Jurkat, Clone E6-1 (cell line): ENCODE measurements around the gene PDGFD. TPM values are rescaled to one million over a fixed set of nuclear protein-coding genes. Genes with fewer than 3 reads are reported as not detected.

Source experiments
- DNase-seq: peaks from one replicate; pipeline ENCODE4 v3.0.0-alpha.2; 2011; ENCODE audit warnings: low read depth, low spot score
- H3K4me3 ChIP-seq: 2 replicates; pipeline ENCODE4 v1.5.1; 2011; ENCODE audit warnings: mild to moderate bottlenecking, low read length, control low read depth, moderate library complexity
- polyA plus RNA-seq: library from polyadenylated mRNA; unstranded; fragments of >200 nt; gene quantifications from one replicate; pipeline ENCODE4 v1.2.1, GENCODE V29; 2012; ENCODE audit warnings: missing spikeins; ENCODE audit not compliant: insufficient read length, insufficient read depth

Gene PDGFD
- polyA plus RNA-seq = not detected

GRCh38 chr11:104164028-104164520 is at the start of gene PDGFD:
Gene PDGFD, minus strand, starts transcription at chr11:104164147.
- H3K4me3 ChIP-seq = no peak within 1 kb of the TSS
- DNase-seq = no peak

DNA sequence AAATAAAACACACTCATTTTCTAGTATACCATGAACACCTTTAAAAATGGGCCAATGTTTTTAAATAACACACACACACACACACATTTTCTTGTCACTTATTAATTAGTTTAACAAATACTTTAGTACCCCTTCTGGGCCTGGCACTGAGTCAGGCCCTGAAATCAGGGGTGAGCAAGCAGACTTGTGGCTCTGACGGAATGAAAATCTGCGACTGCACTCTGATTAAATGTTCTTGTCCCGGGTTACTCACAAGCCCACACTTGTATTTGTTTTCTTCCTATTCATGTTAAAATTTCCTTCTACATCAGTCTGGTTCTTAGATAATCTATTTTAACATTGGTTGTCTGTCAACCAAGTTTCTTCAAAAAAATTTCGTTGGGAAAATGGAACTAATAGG is 43.0 kb upstream of the PDGFD start:
- H3K4me3 ChIP-seq = no peak overlapping the region
- no peak for DNase-seq

- no peak overlapping the region for H3K4me3 ChIP-seq
- DNase-seq = no peak
These were observed 41.9 kb upstream of the PDGFD start for GRCh38 chr11:104205838-104206237.

- DNase-seq = no peak
These were observed 36.7 kb upstream of the PDGFD start for GRCh38 chr11:104200688-104201087.

DNA sequence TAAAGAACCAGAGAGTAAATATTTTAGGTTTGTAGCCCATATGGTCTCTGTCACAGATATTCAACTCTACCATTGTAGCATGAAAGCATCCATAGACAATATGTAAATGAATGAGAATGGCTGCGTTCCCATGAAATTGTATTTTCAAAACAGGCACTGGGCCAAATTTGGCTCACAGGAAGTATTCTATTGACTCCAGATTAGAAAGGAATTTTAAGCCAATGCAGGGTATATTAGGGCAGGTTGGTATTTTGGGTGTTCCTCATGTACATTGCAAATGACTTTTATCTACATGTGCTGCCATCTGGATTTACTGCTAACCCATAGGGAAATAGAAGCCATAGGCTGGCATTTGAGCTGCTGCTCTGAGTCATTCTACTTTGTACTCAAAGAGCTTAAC is 35.1 kb upstream of the PDGFD start:
- no peak overlapping the region for H3K4me3 ChIP-seq
- DNase-seq = no peak

More at GRCh38 chr11:104200688-104201087, 36.7 kb upstream of the PDGFD start:
- H3K4me3 ChIP-seq = no peak overlapping the region

DNA sequence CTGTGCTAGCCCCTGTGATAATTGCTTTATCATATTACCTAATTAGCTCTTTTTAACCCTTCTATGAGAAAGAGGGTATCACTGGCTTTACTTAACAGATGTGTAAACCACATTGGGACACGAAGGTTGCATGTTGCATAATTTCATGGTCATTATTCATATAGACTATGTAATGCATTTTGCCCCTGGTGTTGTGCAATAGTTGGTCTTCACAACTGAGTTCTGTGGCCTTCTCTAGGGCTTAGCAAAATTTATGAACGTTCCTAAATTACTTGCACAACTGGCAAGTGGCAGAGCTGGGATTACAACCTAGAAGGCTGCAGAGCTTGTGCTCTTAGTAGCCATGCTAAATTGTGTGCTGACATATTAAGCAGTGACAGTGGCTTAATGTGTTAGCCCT is 34.6 kb upstream of the PDGFD start:
- no peak for DNase-seq
- no peak overlapping the region for H3K4me3 ChIP-seq

DNA sequence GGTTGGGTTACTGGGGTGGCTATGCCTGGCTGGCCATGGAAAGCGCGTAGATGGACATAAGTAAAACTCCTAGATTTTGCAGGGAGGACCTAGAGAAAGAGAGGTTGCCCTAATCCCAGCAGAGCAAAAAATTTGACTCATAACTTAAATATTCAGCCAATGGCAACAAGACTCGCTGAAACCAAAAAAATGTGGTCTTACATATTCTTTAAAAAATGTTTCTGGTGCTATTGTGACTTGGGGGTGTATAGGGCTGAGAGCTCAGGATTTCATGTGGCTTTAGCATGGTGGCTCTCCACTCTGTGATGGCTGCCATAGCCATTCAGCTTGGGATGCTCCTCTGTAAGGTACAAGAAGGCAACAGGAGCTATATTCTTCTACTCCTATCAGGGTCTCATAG is 27.2 kb upstream of the PDGFD start:
- no peak for DNase-seq
- H3K4me3 ChIP-seq = no peak overlapping the region

DNA sequence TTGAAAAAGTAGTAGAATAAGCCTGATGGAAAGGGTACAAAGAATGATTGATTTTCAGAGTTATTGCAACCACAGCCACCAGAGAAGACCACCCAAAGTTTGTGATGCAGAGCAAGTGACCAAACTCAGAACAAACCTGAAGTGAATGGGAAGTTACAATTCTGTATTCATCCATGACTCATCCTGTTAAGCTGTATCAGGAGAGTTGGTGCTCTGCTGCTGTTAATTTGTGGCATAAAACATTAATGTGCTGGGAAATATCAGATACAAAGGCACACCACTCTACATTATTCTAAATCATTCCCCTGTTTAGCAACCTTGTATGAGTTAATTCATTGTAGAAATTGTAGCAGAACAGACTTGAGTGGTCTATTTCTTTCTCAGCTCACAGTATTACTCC is 19.6 kb upstream of the PDGFD start:
- no peak overlapping the region for H3K4me3 ChIP-seq
- no peak for DNase-seq

DNA sequence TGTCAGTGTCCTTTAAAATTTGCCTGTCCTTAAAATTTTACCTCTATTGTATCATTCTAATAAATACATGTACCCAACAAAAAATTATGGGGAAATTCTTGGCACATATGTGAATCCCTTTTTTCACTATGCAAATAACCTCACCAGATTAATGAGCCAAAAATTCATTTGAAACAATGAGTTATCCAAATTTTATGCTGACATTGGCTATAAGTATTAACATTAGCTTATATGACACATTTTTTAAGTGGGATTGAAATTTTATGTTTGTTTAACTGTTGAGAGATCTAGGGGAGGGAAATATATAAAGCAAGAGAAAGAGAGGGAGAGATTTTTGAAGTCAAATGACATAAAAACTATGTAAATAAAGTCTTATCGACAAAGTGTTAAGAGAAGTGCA is 11.8 kb upstream of the PDGFD start:
- no peak for DNase-seq
- no peak overlapping the region for H3K4me3 ChIP-seq

DNA sequence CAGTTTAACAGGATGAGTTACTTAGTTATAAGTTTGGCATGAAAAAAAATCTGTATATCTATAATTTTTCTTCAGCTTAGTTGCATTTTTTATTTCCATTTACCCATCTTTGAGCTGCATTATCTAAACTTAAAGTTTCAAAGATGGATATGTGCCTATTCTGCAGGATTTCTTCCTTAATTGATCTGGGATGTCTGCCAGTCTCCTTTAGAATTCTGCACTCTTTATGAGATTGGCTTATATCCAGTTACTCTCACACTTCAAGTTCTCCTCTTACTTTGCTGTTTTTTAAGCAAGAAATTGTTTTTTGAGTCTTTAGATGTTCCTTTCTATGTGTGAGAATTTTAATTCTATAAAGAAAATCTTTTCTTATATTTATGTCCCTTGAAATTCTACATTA is 5.1 kb upstream of the PDGFD start:
- H3K4me3 ChIP-seq = no peak overlapping the region
- DNase-seq = no peak

DNA sequence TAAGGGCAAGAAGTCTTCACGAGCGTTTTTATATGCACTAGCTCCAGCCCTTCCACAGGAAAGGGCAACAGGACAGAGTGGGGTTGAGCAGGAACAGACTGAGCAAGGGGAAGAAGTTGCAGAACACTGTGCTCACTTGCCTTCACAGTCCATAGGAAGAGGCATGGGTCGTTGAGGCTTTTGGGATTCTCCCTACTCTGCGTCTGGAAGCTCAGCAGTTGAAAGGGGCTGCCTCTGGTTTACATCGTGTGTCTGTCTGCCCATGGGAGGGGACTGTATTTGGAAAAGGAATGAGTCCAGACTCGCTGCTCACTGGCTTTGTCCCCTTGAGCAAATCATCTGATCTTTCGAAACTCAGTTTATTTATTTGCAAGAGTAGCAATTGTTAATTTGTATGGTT is 1.1 kb upstream of the PDGFD start:
- H3K4me3 ChIP-seq = no peak overlapping the region
- no peak for DNase-seq

GRCh38 chr11:104163100-104164027 is 583 bp downstream of the PDGFD start:
- no peak overlapping the region for H3K4me3 ChIP-seq
- no peak for DNase-seq

GRCh38 chr11:104161751-104162450 is 2.0 kb downstream of the PDGFD start:
- no peak overlapping the region for H3K4me3 ChIP-seq
- no peak for DNase-seq

- H3K4me3 ChIP-seq = no peak overlapping the region
- no peak for DNase-seq
These were observed 4.6 kb downstream of the PDGFD start for GRCh38 chr11:104159356-104159755.

GRCh38 chr11:104155375-104155774 is 8.6 kb downstream of the PDGFD start:
- H3K4me3 ChIP-seq = no peak overlapping the region
- DNase-seq = no peak

GRCh38 chr11:104154296-104154695 is 9.7 kb downstream of the PDGFD start:
- DNase-seq = no peak
- no peak overlapping the region for H3K4me3 ChIP-seq

- DNase-seq = no peak
- no peak overlapping the region for H3K4me3 ChIP-seq
These were observed 10.9 kb downstream of the PDGFD start for GRCh38 chr11:104152941-104153505.

DNA sequence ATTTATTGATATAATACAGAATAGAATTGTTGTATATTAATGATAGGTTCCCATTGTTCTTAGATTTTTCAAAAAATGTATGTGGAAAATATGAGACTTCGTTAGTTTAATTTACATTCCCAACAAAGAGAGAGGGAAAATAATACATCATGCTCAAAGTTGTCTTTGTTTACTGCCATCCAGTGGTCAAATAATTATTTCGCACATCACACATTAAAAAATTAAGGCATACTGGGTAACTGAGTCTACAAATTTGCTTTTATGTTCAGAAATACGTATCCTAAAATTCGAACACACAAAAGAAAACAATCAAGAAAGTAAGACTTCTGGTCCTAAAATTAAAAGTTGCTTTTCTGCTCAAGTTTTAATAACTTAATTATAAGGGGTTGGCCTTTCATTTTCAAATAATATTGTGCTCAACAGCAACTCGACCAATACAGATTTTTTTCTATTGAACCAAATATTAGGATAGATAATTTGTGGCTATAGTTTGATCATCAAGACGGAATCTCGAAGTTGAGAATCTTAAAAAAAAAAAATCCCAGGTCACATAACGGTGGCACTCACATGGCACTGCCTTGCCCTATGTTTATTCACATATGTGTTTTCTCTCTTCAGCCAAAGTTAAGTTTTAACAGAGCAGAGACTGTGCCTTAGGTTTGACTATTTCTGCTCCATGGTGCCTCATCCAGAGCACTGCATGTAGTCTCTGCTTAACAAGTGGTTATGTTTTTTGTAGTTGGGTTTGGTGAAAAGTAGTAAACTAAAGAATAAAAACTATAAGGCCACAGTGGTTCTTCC is 12.3 kb downstream of the PDGFD start:
- no peak overlapping the region for H3K4me3 ChIP-seq

GRCh38 chr11:104148706-104149105 is 15.2 kb downstream of the PDGFD start:
- no peak overlapping the region for H3K4me3 ChIP-seq
- DNase-seq = no peak

More for the DNA sequence above, 12.3 kb downstream of the PDGFD start:
- DNase-seq = no peak
